Left colon (tissue), 2 donors: ENCODE measurements around the gene VEPH1. TPM values are rescaled to one million over a fixed set of nuclear protein-coding genes. Genes with fewer than 3 reads are reported as not detected.

Experiments used
- ATAC-seq: fragments of 200-7000 bp; cut with Tn5 transposase; one replicate; pipeline ENCODE4 v1.9.1; 2020; ENCODE audit warnings: mild to moderate bottlenecking, moderate library complexity
- DNase-seq, 2 donors: peaks; one replicate each; pipeline ENCODE4 v3.0.0-alpha.2; 2020
- intact Hi-C, 2 donors: fragments of 100-400 bp; cut with DNase I in 1 of 2; cut with micrococcal nuclease in 1 of 2; formaldehyde crosslinking; loops; one replicate each; pipeline versions ENCODE4 v1.11.2 to v1.14.0; 2022; cut with DNase I, micrococcal nuclease
- total RNA-seq, 2 donors: library from RNA; stranded (reverse); fragmentation: NEBNext Ultra II Directional; extraction: Animal tissue kit (Norgen Biotek cat#: 25700); gene quantifications; one replicate each; pipeline ENCODE4 v1.2.1, GENCODE V29; 2021
- donor health status: DM: no; HTN: no; CAD: no.
- donor health status: DM: yes; HTN: yes; CAD: no.

VEPH1 gene
- total RNA-seq, 2 donors from 2014 or later = 4.2 to 7.8 TPM

DNA sequence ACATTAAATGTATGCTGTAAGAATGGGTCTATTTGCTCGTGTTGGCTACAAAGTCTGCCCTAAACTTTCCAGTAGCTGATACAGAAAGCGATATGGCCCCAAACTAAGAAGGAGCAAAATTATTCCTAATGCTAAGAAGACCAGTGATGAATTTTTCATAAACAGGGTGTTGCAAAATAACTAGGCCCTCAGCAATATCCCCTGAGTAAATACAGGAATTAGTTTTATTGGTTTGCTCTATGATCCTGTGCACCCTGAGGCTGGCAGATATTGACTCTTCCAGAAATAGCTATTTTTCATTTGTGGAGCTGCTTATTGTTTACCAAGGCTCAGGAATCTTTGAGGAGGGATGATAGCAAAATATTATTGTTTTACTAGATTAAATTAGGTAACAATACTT is 282.3 kb downstream of the VEPH1 start:
- intact Hi-C loops = no loop called here
- DNase-seq (no peak), ATAC-seq (no peak)

GRCh38 chr3:157220211-157220610 is 283.0 kb downstream of the VEPH1 start:
- DNase-seq = no peak
- intact Hi-C loops = no loop called here
- no peak for ATAC-seq

DNA sequence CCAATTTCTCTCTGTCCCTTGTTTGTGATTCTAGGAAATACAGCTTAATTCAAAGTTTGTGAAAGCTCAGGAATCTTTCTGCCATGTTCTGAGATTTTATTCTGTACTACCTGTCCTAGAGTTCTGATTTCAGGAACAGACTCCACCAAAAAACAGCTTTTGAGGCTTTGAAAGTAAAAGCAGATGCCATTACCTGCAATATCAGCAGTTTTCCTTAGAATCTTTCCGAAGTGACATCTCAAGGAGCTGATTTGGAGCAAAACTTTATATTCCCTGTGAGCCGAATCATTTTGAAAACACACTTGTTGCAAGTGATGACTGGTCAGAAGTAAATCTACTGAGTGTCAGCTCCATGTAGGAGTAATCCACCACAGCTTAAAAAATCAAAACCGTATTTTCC is 284.0 kb downstream of the VEPH1 start:
- intact Hi-C loops = no loop called here
- no peak for DNase-seq
- no peak for ATAC-seq

Other genes starting within 250 kb of the VEPH1 start
- gene PTX3, start 66.6 kb downstream of the VEPH1 start, total RNA-seq = 1 to 10 TPM; 1.2 to 2.1 TPM